Calu3 (cell line): ENCODE data around the gene LSR. TPM values are rescaled to one million over a fixed set of nuclear protein-coding genes. Genes with fewer than 3 reads are reported as not detected.
"Not testable (repeated sequence)": the region's sequence is repeated elsewhere in the genome, so short reads cannot be mapped to it uniquely, and the experiment has no call there.

Source experiments
- BruUV-seq: library from RNA; stranded (reverse); fragments of 400-500 nt; replicated peaks from 2 replicates; lab custom pipeline; 2021; lab: Mats Ljungman, UMichigan
- CTCF ChIA-PET: fragments of 300-600 bp; sonication (Branson Sonifier 250); formaldehyde crosslinking; loops from one replicate; lab custom pipeline; 2022; ENCODE audit warnings: antibody characterized with exemption; lab: Charles Lee
- DNase-seq: peaks from one replicate; pipeline ENCODE4 v3.0.0; 2022
- H3K27ac Mint-ChIP-seq: one replicate; pipeline ENCODE4 v1.8.0; 2022; ENCODE audit warnings: mixed read lengths; ENCODE audit not compliant: unreplicated experiment
- H3K27me3 Mint-ChIP-seq: one replicate; pipeline ENCODE4 v1.8.0; 2022; ENCODE audit warnings: mixed read lengths; ENCODE audit not compliant: unreplicated experiment
- H3K36me3 Mint-ChIP-seq: one replicate; pipeline ENCODE4 v1.8.0; 2022; ENCODE audit warnings: mild to moderate bottlenecking, moderate library complexity, mixed read lengths; ENCODE audit not compliant: insufficient read depth, unreplicated experiment
- H3K4me1 Mint-ChIP-seq: one replicate; pipeline ENCODE4 v1.8.0; 2022; ENCODE audit warnings: mild to moderate bottlenecking, low read depth, mixed read lengths; ENCODE audit not compliant: unreplicated experiment
- H3K4me3 Mint-ChIP-seq: one replicate; pipeline ENCODE4 v1.8.0; 2022; ENCODE audit warnings: mild to moderate bottlenecking, low read depth, moderate library complexity, mixed read lengths; ENCODE audit not compliant: unreplicated experiment
- H3K9me3 Mint-ChIP-seq: one replicate; pipeline ENCODE4 v1.8.0; 2022; ENCODE audit warnings: low read depth, mixed read lengths; ENCODE audit not compliant: unreplicated experiment
- intact Hi-C: fragments of 100-400 bp; cut with micrococcal nuclease; formaldehyde crosslinking; loops from one replicate; pipeline ENCODE4 v1.10.0; 2022; ENCODE audit not compliant: unreplicated experiment
- total RNA-seq: library from RNA; stranded (reverse); gene quantifications from 2 replicates; pipeline ENCODE4 v1.2.3, GENCODE V29; 2022
- TF ChIP-seq, protein P1 (sequence below): fragments of 200-600 bp; IDR thresholded peaks from one replicate; pipeline ENCODE4 v1.8.0; 2022; ENCODE audit warnings: antibody characterized with exemption; ENCODE audit not compliant: unreplicated experiment

Gene LSR
- total RNA-seq, 1 experiment from 2014 or later: 494 TPM

DNA sequence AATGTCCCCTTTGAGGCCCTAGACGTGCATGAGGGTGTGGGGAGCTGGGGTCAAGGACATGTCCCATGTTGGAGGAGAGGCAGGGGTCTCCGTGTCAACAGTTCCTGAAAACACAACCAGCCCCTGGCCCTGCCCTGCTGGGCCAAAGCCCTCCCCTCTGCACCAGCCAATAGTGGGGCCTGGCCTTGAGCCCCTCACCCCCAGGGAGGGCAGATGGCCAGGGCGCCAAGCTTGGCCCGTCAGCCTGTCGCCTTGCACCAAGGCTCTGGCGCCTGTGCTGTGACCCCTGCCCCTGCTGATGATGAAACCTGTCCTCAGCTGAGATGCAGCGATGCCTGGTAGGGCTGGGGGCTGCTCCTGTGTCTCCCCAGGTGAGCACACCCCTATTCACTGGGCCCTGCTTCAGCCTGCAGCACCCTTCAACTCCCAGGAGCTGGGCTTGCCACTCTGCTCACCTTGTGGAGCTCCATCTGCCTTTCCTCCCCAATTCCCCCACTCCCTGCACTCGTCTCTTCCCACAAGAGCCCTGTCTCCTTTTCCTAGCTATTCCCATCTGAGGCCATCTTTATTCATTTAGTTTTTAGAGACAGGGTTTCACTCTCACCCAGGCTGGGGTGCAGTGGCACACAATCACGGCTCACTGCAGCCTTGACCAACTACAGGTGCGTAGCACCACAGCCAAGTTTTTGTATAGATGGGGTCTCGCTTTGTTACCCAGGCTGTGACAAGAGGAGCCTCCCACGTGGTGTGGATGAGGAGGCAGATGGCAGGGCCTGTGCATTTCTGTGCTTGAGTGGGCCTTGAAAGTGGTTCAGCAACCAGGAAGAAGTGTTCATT is 31.4 kb downstream of the LSR start:
- H3K36me3 Mint-ChIP-seq: peaks cover 52% of the 10 kb centered on the region
- CTCF ChIA-PET: interaction anchor here (0.7 kb wide), 1 partner anchor 69 kb away, joined by 3 read pairs; no protein-coding TSS in a partner anchor
- intact Hi-C loops: no loop called here
- no peak overlapping the region for H3K27ac Mint-ChIP-seq
- H3K4me1 Mint-ChIP-seq: no peaks in the 10 kb centered on the region
- H3K4me3 Mint-ChIP-seq: no peak overlapping the region
- no TSS peak for BruUV-seq
- H3K9me3 Mint-ChIP-seq: no peaks in the 10 kb centered on the region
- DNase-seq: no peak
- peaks cover 32% of the 10 kb centered on the region for H3K27me3 Mint-ChIP-seq
- TF ChIP-seq, protein P1, sequence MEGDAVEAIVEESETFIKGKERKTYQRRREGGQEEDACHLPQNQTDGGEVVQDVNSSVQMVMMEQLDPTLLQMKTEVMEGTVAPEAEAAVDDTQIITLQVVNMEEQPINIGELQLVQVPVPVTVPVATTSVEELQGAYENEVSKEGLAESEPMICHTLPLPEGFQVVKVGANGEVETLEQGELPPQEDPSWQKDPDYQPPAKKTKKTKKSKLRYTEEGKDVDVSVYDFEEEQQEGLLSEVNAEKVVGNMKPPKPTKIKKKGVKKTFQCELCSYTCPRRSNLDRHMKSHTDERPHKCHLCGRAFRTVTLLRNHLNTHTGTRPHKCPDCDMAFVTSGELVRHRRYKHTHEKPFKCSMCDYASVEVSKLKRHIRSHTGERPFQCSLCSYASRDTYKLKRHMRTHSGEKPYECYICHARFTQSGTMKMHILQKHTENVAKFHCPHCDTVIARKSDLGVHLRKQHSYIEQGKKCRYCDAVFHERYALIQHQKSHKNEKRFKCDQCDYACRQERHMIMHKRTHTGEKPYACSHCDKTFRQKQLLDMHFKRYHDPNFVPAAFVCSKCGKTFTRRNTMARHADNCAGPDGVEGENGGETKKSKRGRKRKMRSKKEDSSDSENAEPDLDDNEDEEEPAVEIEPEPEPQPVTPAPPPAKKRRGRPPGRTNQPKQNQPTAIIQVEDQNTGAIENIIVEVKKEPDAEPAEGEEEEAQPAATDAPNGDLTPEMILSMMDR: no peak

DNA sequence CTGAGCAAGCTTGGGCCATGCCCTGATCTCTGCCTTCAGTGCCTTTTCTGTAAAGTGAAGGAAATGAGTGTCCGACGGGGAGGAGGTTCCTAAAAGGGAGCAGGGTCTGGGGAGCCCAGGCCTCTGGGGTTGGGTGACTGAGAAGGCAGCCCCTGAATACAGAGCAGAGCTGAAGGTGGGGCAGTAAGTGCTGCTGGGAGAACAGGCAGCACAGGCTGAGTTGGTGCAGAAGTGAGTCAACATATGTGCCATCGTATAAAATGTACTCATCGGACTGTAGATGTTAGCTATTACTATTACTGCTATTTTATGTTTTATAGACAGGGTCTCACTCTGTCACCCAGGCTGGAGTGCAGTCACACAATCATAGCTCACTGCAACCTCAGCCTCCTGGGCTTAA is 32.5 kb downstream of the LSR start:
- Mint-ChIP-seq H3K4me1 (no peaks in the 10 kb centered on the region), H3K36me3 (peaks cover 41% of the 10 kb centered on the region), H3K4me3 (no peak overlapping the region), H3K9me3 (no peaks in the 10 kb centered on the region), H3K27me3 (peaks cover 32% of the 10 kb centered on the region), H3K27ac (no peak overlapping the region)
- TF ChIP-seq, protein P1: no peak
- CTCF ChIA-PET: interaction anchor here (0.6 to 0.7 kb wide), 3 partner anchors 68 to 606 kb away, joined by 3 to 7 read pairs (median 4); no protein-coding TSS in a partner anchor
- intact Hi-C loops: no loop called here
- BruUV-seq: no TSS peak
- DNase-seq: no peak

DNA sequence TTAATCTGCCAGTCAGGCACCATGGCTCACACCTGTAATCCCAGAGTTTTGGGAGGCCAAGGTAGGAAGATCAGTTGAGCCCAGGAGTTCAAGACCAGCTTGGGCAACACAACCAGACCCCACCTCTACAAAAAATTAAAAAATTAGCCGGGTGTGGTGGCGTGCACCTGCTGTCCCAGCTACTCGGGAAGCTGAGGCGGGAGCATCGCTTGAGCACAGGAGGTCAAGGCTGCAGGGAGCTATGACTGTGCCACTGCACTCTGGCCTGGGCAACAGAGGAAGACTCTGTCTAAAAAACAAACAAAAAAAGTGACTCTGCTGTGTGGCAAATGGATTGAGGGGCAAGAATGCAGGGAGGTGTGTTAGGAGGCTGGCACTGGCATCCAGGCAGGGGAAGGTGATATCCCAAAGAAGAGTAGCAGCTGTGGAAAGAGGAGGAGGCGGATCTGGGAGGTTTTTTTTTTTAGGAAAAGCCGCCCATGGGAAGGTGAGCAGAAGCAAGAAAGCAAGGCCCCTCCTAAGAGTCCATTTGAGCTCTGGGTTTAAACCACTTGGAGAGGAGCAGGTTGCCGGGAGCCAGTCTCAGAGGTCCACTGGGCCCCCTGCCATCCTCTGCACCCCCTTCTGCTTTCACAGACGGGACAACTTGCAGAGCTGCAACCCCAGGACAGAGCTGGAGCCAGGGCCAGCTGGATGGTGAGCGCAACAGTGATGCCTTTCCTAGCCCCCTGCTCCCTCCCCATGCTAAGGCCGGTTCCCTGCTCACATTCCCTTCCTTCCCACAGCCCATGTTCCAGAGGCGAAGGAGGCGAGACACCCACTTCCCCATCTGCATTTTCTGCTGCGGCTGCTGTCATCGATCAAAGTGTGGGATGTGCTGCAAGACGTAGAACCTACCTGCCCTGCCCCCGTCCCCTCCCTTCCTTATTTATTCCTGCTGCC is 35.6 kb downstream of the LSR start:
- Mint-ChIP-seq H3K36me3 (peaks cover 11% of the 10 kb centered on the region), H3K27me3 (peaks cover 32% of the 10 kb centered on the region), H3K4me1 (no peaks in the 10 kb centered on the region), H3K27ac (no peak overlapping the region), H3K9me3 (no peaks in the 10 kb centered on the region), H3K4me3 (no peak overlapping the region)
- CTCF ChIA-PET: interaction anchor here (0.6 to 0.8 kb wide), 2 partner anchors 12 to 41 kb away, joined by 4 to 5 read pairs; no protein-coding TSS in a partner anchor
- BruUV-seq: no TSS peak
- DNase-seq: no peak
- TF ChIP-seq, protein P1: no peak
- intact Hi-C loops: no loop called here

- TF ChIP-seq, protein P1: no peak
- no peaks in the 10 kb centered on the region for H3K4me1 Mint-ChIP-seq
- H3K9me3 Mint-ChIP-seq: no peaks in the 10 kb centered on the region
- H3K4me3 Mint-ChIP-seq: no peak overlapping the region
- peaks cover 6% of the 10 kb centered on the region for H3K36me3 Mint-ChIP-seq
- H3K27ac Mint-ChIP-seq: no peak overlapping the region
- intact Hi-C loops: no loop called here
- BruUV-seq: no TSS peak
- peaks cover 32% of the 10 kb centered on the region for H3K27me3 Mint-ChIP-seq
- CTCF ChIA-PET: interaction anchor here (0.6 to 0.8 kb wide), 2 partner anchors 10 to 12 kb away, joined by 3 to 5 read pairs; no protein-coding TSS in a partner anchor
- no peak for DNase-seq
These were observed 36.3 kb downstream of the LSR start for GRCh38 chr19:35285095-35285449.

GRCh38 chr19:35285465-35285864 is 36.7 kb downstream of the LSR start:
- H3K27ac Mint-ChIP-seq, H3K4me3 Mint-ChIP-seq, intact Hi-C loops, H3K9me3 Mint-ChIP-seq, H3K4me1 Mint-ChIP-seq, H3K36me3 Mint-ChIP-seq, BruUV-seq, DNase-seq: not testable (repeated sequence)
- peaks cover 35% of the 10 kb centered on the region for H3K27me3 Mint-ChIP-seq
- CTCF ChIA-PET: interaction anchor here (0.7 to 0.8 kb wide), 2 partner anchors 11 to 286 kb away, joined by 3 read pairs; no protein-coding TSS in a partner anchor

- H3K4me1 Mint-ChIP-seq, DNase-seq, H3K9me3 Mint-ChIP-seq, H3K4me3 Mint-ChIP-seq, H3K36me3 Mint-ChIP-seq, BruUV-seq, H3K27ac Mint-ChIP-seq, intact Hi-C loops: not testable (repeated sequence)
- peaks cover 38% of the 10 kb centered on the region for H3K27me3 Mint-ChIP-seq
- CTCF ChIA-PET: interaction anchor here (0.7 kb wide), 1 partner anchor 287 kb away, joined by 3 read pairs; no protein-coding TSS in a partner anchor
These were observed 37.3 kb downstream of the LSR start for GRCh38 chr19:35286101-35286500.
